GM18511 (cell line): ENCODE data around the gene RNF4.
A peak's percentile ranks its signal among the peaks of the same experiment; 100 is the strongest.
"Not testable (repeated sequence)": the region's sequence is repeated elsewhere in the genome, so short reads cannot be mapped to it uniquely, and the experiment has no call there.

ENCODE experiments used
- ATAC-seq: cut with Tn5 transposase; IDR thresholded peaks from one replicate; pipeline ENCODE4 v1.9.1; 2021; ENCODE audit warnings: mild to moderate bottlenecking, moderate library complexity; ENCODE audit not compliant: unreplicated experiment

The RNF4 gene

DNA sequence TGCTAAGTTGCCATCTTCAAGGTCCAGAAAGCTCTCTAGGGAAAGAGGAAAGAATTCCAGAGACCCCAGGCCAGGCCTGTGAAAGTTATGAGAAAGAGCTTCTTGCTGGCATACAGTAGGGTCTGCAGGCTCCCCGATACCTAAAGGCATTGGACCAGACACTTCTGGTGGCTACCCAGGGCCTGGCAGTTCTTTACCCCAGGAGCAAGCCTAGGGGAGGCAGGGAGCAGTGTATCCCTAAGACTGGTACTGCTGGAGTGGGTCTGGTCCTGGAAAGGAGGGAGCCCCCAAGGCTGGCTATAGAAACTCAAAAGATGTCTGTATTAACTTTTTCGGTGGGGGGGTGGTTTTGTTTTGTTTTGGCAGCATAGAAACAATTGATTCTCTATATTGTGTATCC, 47.7 kb downstream of the RNF4 start:
- no peak for ATAC-seq

- no peak for ATAC-seq
These were observed 57.7 kb downstream of the RNF4 start for GRCh38 chr4:2526559-2526958.

GRCh38 chr4:2534904-2535375, 66.0 kb downstream of the RNF4 start:
- no peak for ATAC-seq

GRCh38 chr4:2535376-2536192, 66.7 kb downstream of the RNF4 start:
- peak; percentile 16 for ATAC-seq

DNA sequence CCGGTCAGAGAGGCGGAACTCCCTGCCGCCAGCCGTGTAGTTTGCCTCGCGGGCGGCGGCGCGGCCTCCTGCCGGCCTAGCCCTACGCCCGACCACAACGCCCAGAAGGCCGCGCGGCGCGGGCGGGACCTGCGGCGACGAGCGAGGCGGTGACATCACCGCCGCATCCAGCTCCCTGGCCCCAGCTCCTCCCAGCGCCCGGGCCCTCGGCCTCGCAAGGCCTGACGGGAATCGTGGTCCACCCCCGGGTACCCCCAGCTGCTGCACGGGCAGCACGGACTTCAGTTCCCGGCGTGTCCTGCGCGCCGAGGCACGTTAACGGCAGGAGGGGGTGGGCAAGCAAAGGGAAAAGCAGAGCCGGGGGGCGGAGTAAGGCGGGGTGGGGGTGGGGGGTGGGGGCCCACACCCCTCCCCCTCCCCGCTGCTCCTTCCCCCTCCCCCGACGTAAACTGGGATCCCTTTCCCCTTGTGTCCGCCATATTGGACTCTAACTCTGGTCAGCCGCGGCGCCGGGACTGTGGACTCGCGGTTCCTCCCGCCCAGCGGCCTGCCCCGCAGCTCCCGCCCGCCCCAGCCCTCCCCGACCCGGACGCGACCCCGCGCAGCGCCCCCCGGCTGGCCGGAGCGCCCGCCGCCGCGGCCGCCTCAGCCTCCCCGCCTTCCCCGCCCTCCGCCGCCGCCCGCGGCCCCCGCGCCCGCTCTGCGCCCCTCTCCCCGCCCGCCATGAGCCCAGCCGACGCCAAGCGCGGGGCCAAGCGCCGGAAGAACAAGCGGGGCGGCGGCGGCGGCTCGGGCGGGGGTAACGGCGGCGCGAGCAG, 67.5 kb downstream of the RNF4 start, which contains the start of gene FAM193A:
Gene FAM193A (plus strand): TSS at position 455 of the 818 bp plus-strand sequence. CDS start 269 bp downstream, at position 724.
- peak; percentile 83 for ATAC-seq

DNA sequence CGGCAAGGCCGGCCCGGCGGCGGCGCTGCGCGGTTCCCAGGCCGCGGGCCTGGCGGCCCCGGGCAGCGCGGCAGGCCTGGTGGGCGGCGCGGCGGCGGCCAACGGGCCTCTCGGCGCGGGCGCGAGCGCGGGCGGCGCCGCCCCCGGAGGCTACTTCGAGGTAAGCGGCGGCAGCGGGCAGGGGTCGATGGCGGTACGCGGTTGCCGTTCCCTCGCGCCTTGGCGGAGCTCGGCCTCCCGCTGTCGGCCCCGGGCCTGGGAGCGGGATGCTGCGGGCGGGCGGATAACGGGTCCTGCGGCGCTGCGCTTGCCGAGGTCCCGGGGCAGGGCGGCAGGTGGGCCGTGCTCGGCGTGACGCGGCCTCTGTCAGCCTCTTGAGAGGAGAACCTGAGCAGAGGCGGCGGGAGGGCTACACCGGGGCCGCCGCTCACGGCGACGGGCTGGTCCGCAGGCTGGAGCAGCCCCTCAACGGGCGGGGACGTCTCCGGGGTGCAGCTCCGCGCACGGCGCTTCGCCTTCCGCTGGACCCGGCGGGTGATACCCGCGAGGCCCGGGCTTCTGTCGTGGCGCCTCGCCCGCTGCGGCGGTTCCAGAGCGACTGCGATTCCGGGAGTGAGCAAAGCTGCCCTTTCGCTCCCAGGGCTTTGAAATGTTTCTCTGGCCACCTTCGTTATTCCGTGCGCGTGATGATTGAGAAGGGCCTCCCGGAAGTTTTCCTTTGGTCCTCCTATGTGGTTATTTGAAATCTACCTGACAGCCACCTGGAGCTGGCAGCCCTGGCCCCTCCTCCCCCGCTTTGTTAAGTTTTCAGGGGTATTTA, 68.3 kb downstream of the RNF4 start:
- peak; percentile 19 for ATAC-seq

DNA sequence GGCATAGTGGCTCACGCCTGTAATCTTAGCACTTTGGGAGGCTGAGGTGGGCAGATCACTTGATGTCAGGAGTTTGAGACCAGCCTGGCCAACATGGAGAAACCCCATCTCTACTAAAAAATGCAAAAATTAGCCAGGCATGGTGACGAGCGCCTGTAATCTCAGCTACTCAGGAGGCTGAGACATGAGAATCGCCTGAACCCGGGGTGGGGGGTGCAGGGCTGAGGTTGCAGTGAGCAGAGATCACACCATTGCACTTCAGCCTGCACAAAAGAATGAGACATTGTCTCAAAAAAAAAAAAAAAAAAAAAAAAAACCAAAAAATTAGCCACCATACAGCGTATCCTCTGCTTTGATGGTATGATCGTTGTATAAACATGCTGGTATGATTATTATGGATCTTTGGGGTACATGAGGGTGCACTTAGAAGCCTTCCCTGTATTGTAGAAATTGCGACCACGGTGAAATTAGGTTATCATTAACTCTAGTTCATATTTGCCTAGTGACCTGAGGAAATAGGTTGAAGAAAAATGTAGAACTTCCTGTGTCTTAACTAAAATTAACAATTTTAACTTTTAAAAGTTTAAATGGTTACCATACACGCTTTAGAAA, 74.8 kb downstream of the RNF4 start:
- not testable (repeated sequence) for ATAC-seq

- ATAC-seq, result no peak
These were observed 76.6 kb downstream of the RNF4 start for GRCh38 chr4:2545321-2546013.

DNA sequence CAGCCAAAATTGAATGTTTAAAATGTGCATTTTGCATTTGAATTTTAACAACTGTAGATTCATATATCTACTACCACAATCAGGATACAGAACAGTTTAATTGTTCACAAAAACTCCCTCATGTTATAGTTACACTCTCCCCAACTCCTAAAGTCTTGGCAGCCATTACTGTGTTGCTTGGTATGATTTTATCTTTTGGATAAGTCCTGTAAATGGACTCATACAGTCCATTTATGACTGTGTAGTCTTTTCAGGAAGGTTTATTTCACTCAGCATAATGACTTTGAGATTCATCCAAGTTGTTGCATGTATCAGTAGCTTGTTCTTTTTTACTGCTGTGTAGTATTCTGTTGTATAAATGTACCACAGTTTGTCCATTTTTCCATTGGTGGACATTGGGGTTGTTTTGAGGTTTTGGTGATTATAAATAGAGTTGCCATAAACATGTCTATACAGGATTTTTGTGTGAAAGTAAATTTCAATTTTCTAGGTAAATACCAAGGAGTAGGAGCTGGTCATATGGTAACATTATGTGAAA, 77.4 kb downstream of the RNF4 start:
- ATAC-seq, result no peak

- not testable (repeated sequence) for ATAC-seq
These were observed 78.2 kb downstream of the RNF4 start for GRCh38 chr4:2546961-2547691.

DNA sequence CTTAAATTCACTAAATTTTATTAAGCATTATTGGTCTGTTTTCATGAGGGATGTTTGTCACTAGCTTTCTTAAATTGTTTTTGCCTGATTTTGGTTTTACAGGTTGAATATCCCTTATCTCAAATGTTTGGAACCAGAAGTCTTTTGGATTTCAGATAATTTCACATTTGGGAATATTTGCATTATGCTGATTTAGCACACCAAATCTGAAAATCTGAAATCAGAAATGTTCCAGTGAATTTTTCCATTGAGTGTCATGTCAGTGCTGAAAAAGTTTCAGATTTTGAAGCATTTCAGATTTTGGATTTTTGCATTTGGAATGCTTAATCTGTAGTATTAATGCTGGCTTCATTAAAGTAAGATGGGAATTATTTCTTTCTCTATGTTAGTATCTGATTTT, 82.2 kb downstream of the RNF4 start:
- no peak for ATAC-seq

DNA sequence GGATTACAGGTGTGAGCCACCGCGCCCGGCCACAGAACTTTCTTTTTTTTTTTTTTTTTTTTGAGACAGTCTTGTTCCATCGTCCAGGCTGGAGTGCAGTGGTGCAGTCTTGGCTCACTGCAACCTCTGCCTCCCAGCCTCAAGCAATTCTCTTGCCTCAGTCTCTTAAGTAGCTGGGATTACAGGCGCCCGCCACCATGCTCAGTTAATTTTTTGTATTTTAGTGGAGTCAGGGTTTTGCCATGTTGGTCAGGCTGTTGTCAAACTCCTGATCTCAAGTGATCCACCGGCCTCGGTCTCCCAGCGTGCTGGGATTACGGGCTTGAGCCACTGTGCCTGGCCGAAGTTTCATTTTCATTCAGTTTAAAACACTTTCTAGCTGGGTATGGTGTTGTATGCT, 83.9 kb downstream of the RNF4 start:
- ATAC-seq, result no peak

DNA sequence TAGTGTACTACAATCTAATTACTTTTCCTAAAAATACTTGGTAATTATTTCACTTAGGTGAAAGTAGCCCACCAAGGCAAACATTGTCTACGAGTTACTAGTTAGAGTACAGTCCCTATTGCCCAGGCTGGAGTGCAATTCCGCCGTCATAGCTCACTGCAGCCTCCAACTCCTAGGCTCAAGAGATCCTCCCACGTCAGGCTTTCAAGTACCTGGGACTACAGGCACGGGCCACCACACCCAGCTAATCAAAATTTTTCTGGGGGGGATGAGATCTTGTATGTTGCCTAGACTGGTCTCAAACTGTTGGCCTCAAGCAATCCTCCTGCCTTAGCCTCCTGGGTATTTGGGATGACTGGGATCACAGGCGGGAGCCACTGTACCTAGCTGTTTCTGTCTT, 89.4 kb downstream of the RNF4 start:
- ATAC-seq, result no peak

- no peak for ATAC-seq
These were observed 91.3 kb downstream of the RNF4 start for GRCh38 chr4:2560167-2560566.
